ENCODE data around the gene ATP2C1.

GRCh38 chr3:130865489-130865888, 28.4 kb upstream of the ATP2C1 start:
- TF ChIP-seq CTCF (conservative IDR thresholded peaks at IDR 0.05; ENCODE audit: low read length) (no peak), EZH2phosphoT487 (IDR thresholded peaks at IDR 0.05; ENCODE audit: borderline replicate concordance) (no peak)
